Glomerular endothelial cell (primary cell): ENCODE data around the gene APLNR. TPM values are rescaled to one million over a fixed set of nuclear protein-coding genes. Genes with fewer than 3 reads are reported as not detected.

ENCODE experiments used
- total RNA-seq: library from RNA; depleted of rRNA; stranded (reverse); fragments of >200 nt; gene quantifications from 2 replicates; pipeline ENCODE4 v1.2.3, GENCODE V29; 2015

APLNR gene
- total RNA-seq, 1 donor from 2014 or later = 0.76 TPM

Other genes starting within 250 kb of the APLNR start
- gene OR5AK2, start 248.3 kb downstream of the APLNR start, total RNA-seq = not detected in 2 replicates
- gene LRRC55, start 55.3 kb downstream of the APLNR start, total RNA-seq = 0.05 and 1.3 TPM in 2 replicates
- 107 and 154 TPM in 2 replicates for gene TNKS1BP1, start 87.7 kb upstream of the APLNR start, total RNA-seq
- gene SSRP1, start 98.6 kb upstream of the APLNR start, total RNA-seq = 77.8 and 95.7 TPM in 2 replicates
- not detected in 2 replicates for gene P2RX3, start 101.1 kb upstream of the APLNR start, total RNA-seq
- not detected in 2 replicates for gene PRG3, start 143.9 kb upstream of the APLNR start, total RNA-seq
- gene PRG2, start 153.4 kb upstream of the APLNR start, total RNA-seq = not detected in 2 replicates
- 29.7 and 32.8 TPM in 2 replicates for gene SLC43A3, start 189.9 kb upstream of the APLNR start, total RNA-seq
- 0.23 and 1.5 TPM in 2 replicates for gene RTN4RL2, start 223.3 kb upstream of the APLNR start, total RNA-seq